ENCODE results near the gene ZNF578.
"Not testable (repeated sequence)": the region's sequence is repeated elsewhere in the genome, so short reads cannot be mapped to it uniquely, and the experiment has no call there.

DNA sequence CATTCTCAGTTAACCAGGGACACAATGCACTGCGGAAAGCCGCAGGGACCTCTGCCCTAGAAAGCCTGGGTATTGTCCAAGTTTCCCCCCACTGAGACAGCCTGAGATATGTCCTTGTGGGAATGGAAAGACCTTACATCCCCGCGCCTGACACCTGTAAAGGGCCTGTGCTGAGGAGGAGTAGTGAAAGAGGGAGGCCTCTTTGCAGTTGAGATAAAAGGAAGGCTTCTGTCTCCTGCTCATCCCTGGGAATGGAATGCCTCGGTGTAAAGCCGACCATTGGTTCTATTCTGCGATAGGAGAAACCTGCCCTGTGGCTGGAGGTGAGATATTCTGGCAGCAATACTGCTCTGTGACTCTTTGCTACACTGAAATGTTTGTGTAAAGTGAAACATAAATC is 65.8 kb downstream of the ZNF578 start:
- not testable (repeated sequence) for TF ChIP-seq POLR2A, POLR2AphosphoS5, EP300 (IDR thresholded peaks at IDR 0.05)
- TF ChIP-seq, protein P1, sequence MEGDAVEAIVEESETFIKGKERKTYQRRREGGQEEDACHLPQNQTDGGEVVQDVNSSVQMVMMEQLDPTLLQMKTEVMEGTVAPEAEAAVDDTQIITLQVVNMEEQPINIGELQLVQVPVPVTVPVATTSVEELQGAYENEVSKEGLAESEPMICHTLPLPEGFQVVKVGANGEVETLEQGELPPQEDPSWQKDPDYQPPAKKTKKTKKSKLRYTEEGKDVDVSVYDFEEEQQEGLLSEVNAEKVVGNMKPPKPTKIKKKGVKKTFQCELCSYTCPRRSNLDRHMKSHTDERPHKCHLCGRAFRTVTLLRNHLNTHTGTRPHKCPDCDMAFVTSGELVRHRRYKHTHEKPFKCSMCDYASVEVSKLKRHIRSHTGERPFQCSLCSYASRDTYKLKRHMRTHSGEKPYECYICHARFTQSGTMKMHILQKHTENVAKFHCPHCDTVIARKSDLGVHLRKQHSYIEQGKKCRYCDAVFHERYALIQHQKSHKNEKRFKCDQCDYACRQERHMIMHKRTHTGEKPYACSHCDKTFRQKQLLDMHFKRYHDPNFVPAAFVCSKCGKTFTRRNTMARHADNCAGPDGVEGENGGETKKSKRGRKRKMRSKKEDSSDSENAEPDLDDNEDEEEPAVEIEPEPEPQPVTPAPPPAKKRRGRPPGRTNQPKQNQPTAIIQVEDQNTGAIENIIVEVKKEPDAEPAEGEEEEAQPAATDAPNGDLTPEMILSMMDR (IDR thresholded peaks at IDR 0.05): not testable (repeated sequence)

Data from upper lobe of left lung (tissue), 4 donors.